NCI-H2029 (cell line): ENCODE results near the gene DLG2.
"Not testable (repeated sequence)": the region's sequence is repeated elsewhere in the genome, so short reads cannot be mapped to it uniquely, and the experiment has no call there.

Source experiments
- DNase-seq: peaks from one replicate; lab custom pipeline; 2025; lab: John Stamatoyannopoulos, UW

Gene DLG2

GRCh38 chr11:85316967-85317366 lies 310.2 kb downstream of the DLG2 start:
- peak; percentile 66 for DNase-seq

GRCh38 chr11:85313741-85314140 lies 313.4 kb downstream of the DLG2 start:
- no peak for DNase-seq

DNA sequence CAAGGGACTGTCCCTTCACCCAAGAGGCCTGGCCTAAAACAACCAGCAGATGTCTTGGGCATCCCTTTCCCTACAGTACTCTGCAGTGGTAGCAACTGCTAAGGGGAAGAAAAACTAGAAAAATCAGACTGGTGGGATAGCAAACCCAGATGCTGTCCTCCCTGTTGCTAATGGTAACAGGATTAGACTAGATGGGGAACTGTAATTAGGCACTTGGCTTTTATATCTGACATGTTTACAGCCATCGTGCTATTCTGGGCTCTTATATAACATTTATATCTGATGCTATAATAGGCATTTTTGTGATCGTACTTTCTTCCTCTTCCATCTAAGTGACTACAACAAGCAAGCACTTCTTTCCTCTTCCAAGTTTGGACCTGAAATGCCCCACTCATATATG lies 316.7 kb downstream of the DLG2 start:
- no peak for DNase-seq

- DNase-seq: no peak
These were observed 319.8 kb downstream of the DLG2 start for GRCh38 chr11:85307366-85307765.

- no peak for DNase-seq
These were observed 325.1 kb downstream of the DLG2 start for GRCh38 chr11:85301895-85302678.

DNA sequence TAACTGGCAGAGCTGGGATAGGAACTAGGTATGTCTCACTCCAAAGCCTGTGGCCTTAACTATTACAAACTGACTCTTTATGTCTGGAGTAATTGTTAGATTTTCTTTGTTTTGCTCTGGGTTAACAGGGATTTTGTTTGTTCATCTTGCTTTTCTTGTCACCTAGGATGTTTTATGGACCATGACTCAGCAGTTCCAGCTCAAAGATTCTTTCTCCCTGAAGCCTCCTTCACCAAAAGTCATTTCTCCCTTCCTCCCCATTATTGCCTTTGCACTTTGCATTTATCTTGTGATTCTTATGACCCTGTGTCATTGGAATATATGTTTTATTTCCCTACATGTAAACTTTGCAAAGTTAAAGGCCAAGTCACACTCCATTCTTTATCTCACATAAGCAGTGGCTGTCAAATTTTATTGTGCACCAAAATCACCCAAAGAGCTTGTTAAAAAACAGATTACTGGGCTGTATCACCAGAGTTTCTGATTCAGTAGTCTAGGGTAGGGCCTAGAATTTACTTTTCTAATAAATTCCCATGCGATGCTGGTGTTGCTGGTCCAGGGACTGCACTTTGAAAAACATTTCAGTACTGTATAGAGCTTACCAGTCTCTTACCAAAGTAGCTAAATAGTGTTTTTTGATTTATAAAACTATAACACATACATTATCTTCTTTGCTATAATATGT lies 327.7 kb downstream of the DLG2 start:
- no peak for DNase-seq

DNA sequence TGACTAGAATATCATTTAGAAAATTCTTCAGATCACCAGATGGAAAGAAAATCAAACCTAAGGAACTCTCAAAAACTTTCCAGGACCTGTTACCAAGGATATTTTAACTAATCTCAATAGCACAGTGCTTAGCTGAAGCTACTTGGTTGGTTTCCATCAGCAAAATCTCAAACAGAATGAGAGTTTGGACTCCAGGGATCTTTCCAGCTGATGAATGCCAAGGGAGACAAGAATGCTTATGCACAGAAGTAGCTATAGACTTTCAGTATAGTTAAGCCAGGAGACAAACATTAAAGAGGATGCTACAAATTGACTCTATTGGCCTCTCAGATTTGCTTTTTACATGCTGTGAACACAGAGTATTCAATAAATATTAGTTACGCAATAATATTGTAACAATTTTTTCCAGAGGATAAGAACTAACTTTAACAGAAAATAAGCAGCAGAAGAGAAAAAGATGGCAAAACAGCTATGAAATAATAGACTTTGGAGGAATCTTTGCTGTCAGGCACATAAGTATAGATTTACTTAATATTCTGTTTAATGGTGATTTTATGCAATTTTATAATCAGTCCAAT lies 331.4 kb downstream of the DLG2 start:
- DNase-seq: no peak

DNA sequence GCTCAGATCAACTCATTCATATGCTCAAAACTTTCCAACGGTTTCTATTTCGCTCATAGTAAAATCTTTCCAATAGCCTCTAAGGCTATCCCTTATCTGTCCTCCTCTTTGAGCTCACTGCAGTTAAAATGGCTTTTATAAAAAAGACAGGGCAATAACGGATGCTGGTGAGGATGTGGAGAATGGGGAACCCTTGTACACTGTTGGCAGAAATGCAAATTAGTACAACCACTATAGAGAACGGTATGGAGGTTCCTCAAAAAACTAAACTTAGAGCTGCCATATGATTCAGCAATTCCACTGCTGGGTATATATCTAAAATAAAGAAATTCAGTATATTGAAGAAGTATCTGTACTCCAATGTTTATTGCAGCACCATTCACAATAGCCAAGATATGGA lies 345.6 kb downstream of the DLG2 start:
- DNase-seq: no peak

GRCh38 chr11:85279267-85279666 lies 347.9 kb downstream of the DLG2 start:
- no peak for DNase-seq

DNA sequence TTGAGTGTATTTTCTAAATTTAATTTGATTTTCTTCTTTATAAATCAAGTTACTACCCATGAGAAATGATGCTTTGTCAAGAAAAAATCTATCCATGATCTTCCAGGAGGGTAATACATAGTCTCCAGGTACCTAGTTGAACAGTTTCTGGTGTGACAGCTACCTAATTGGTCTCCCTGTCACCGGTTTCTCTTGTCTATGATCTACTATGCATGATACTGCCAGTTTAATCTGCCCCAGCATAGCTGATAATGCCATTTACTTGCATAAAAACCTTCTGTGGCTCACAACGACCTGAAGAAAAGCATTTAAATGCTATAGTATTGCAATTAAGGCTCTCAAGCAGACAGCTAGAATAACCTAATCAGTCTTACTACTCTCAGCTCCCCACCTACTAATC lies 349.5 kb downstream of the DLG2 start:
- DNase-seq: no peak

DNA sequence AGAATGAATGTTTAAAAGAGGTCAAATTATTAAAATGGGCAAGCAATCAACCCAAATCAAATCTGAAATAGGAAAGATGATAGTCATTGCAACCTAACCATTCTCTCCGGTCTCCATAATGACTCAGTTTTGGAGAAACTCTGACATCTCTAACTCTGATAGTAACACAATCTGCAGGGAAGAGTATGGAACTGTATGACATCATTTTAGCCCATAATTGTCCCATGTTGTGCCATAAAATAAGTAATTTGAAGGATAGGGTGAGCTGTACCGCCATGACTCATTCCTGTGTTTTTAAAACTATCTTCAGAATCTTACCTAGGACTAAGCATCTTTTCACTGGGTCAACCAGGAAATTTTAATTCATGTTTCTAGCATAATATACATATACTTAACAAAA lies 350.8 kb downstream of the DLG2 start:
- no peak for DNase-seq

DNA sequence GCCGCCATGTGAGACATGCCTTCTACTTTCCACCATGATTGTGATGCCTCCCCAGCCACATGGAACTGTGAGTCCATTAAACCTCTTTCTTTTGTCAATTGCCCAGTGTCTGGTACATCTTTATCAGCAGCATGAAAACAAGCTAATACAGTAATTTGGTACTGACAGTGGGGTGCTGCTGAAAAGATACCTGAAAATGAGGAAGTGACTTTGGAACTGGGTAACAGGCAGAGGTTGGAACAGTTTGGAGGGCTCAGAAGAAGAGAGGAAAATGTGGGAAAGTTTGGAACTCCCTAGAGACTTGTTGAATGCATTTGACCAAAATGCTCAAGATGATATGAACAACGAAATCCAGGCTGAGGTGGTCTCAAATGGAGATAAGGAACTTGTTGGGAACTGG lies 356.8 kb downstream of the DLG2 start:
- DNase-seq: not testable (repeated sequence)

GRCh38 chr11:85269109-85269508 lies 358.0 kb downstream of the DLG2 start:
- DNase-seq: no peak

DNA sequence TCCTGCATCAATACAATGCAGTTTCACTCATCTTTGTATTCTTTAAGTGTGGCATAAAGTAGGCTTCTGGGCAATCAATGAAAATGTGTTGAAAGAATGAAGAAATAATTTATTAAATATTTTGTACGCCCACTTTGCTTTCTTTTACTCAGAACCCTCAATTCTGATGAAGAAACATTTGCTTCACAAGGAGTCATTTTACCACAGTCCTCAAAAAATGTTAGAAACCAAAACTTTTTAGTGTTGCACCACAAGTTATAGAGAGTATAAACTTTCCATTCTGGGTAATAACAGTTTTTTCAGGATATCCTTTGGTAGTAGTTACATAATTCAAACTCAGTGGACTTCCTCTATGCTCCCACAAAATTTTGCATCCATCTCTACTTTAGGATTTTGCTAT lies 360.5 kb downstream of the DLG2 start:
- no peak for DNase-seq

- no peak for DNase-seq
These were observed 363.8 kb downstream of the DLG2 start for GRCh38 chr11:85263328-85263727.

DNA sequence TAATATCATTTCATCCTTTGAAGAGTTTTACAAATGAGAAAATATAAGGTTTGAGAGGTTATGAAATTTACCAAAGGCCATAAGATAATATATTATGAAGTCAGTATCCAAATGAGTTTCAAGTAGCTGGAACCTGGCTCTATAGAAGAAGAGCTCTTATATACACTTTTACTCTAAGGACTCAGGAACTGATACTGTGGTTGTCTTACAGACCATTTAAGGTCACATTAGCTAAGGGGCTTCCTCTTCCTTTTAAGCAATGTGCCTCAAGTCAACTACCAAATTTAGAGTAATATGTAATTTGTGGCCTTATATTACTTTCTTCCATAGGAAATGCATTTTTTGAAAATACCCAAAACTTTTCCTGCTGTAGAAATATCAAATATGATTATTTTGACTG lies 369.3 kb downstream of the DLG2 start:
- no peak for DNase-seq

GRCh38 chr11:85256433-85256832 lies 370.7 kb downstream of the DLG2 start:
- DNase-seq: no peak

DNA sequence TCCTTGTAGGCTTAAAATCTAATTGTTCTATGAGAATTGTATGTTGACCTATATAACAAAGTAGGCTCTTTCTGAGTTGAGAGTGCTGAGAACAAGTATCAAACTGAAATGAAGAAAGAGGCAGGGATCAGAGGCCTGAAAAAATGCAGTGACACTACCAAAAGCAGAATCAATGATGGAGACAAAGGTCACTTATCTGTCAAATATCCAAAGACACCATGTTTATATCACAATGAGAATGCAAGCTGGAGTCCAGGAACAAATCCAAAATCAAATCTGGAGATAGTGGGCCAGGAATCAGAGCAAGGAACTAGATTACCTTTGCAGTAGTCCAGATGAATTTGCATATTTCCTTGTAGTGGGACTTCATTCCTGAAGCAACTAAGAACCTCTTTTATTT lies 377.7 kb downstream of the DLG2 start:
- no peak for DNase-seq

GRCh38 chr11:85247797-85248196 lies 379.3 kb downstream of the DLG2 start:
- no peak for DNase-seq

- DNase-seq: no peak
These were observed 388.2 kb downstream of the DLG2 start for GRCh38 chr11:85238906-85239305.

DNA sequence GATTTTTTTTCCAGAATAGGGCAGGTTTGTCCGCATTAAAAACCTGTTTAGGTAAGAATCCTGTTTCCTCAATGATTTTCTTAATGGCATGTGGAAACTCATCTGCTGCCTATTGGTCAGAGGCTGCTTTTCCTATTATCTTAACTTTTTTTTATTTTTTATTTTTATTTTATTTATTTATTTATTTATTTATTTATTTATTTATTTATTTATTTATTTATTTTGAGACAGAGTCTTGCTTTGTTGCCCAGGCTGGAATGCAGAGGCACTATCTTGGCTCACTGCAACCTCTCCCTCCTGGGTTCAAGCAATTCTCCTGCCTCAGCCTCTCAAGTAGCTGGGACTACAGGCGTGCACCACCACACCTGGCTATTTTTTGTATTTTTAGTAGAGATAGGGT lies 389.1 kb downstream of the DLG2 start:
- DNase-seq: not testable (repeated sequence)

- DNase-seq: no peak
These were observed 390.9 kb downstream of the DLG2 start for GRCh38 chr11:85236211-85236610.

DNA sequence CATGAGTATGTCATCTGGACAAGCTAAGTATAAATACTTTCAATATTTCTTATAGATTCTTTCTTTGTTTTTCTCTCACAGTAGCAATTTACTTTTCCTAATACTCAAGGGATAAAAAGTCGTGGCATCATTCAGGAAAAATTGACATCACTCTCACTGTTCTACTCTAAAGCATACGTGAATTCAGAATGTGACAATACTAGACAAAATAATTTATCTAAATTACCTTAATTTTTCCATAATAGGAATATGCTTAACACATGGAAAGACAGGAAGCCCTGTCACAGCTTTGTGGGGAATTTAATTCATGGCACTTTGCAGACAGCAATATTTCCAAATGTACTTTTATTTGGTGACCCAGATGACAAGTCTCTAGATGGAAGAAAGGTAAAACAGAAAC lies 394.6 kb downstream of the DLG2 start:
- no peak for DNase-seq
